HG03460 (cell line): ENCODE data around the gene RIPOR1.

ENCODE experiments used
- ATAC-seq: cut with Tn5 transposase; IDR thresholded peaks from one replicate; pipeline ENCODE4 v1.9.1; 2021; ENCODE audit not compliant: unreplicated experiment

Gene RIPOR1

DNA sequence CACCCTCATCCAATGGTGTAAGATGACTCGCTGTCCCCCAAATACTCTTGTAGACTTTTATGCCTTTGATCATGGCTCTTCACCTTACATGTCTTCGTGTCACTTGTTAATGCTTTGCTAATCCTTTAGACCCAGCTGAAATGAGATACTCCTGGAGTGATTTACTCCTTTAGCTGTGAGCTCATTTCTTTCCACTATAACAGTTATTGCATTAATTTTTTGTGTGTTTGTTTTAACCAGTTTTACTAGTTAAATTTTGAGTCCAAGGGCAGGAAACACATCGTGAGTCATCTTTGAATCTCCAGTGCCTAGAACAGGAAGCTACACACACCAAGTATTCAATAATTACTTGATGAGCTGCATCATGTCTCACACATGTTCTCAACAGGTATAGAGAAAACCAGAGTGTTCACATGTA lies 27.2 kb downstream of the RIPOR1 start:
- ATAC-seq: no peak

DNA sequence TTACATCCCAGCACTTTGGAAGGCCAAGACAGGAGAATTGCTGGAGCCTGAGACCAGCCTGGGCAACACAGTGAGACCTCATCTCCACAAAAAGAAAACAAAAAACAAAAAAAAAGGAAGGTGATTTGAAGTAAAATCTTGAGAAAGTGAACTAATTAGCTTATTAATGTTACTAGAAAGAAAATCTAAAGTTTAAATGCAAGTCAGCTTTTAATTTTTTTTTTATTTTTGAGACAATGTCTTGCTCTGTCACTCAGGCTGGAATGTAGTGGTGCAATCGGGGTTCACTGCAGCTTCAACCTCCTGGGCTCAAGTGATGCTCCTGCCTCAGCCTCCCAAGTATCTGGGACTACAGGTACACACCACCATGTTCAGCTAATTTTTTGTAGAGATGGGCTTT lies 30.2 kb downstream of the RIPOR1 start:
- ATAC-seq: no peak

DNA sequence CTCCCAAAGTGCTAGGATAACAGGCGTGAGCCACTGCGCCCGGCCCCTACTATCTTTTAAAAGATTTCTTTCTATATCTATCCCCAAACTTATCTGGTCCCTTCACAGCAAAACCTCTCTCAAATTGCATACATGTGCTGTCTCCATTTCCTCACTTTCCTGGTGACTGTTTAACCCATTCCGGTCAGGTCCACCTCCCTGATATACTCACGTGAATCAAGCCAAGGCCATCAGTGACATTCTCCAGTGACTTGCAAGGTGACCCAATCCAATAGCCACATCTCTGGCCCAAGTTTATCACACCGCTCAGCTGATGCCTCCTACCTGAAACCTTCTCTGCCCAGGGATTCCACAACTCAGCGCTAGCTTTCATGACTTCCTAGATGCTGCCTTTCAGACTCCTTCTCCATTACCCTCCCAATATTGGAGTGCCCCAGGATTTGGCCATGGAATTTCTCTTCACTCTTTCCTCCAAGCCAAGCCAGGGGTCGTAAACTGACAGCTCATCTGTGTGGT lies 32.3 kb downstream of the RIPOR1 start:
- no peak for ATAC-seq

DNA sequence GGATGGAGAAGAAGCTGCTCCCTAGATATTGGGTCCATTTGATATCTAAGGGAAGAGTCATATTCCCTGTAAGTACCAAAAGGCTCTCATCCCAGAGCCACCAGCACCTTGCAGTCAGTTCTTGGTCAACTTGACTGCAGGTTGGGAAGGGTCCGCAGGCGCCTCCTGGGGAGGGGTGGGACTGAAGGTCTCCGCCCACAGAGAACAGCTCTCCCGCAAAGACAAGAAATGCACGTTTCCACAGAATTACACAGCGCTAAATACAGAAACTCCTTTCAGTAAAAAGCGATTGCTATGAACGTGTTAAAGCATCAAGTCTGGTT lies 32.8 kb downstream of the RIPOR1 start:
- no peak for ATAC-seq

DNA sequence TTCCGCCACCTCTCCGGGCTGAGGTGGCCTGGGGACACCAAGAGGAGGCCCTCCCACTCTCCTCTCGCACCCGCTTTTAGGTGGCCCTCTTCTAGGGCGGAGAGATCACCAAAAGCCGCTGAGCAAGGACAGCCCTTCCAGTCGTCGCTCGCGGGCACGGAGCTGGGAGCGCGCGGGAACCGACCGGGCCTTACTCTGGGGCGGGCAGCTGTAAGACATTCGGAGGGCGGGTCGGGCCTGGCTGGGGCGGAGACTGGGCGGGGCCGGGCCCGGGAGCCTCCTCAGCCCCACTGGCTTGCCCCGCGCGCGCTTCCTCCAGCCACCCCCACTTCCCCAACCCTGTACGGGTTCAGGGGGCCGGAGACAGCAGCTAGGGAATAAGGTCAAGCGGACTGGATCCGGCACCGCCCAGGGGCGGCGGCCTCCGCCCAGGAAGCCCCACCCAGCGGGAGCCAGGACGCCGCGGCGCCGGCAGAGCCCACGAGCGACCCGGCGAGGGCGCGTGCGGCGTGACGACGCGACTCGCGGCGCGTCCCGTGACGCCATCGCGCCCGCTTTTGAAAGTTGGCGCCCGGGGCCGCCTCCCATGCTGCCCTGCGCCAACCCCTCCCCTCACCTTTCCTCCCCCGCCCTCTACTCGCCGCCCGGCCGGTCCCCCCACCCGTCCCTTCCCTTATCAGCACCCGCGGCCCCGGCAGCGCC lies 33.3 kb downstream of the RIPOR1 start:
- peak; percentile 76 for ATAC-seq

DNA sequence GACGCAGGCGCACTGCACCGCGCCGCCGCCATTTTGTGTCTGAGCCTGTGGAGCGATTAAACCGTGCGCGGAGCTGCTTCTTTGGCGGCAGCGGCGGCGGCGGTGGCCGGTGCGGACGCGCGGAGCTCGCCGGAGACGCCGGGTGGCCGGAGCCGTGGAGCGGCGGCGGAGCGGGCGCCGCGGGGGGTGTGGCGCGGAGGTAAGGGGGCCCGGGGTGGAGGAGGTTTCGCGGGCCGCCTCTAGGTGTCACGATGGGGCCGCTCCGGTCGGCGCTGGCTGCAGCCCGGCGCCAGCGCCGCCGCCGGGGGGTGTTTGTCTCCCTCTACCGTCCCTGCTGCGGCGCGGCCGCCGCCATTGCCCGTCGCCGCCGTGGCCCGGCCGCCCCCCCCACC lies 33.9 kb downstream of the RIPOR1 start, which contains the start of gene CTCF:
Gene CTCF (plus strand): TSS at position 1 of the 392 bp plus-strand sequence. CDS start 48,307 bp downstream, outside the sequence.
- peak; percentile 41 for ATAC-seq

DNA sequence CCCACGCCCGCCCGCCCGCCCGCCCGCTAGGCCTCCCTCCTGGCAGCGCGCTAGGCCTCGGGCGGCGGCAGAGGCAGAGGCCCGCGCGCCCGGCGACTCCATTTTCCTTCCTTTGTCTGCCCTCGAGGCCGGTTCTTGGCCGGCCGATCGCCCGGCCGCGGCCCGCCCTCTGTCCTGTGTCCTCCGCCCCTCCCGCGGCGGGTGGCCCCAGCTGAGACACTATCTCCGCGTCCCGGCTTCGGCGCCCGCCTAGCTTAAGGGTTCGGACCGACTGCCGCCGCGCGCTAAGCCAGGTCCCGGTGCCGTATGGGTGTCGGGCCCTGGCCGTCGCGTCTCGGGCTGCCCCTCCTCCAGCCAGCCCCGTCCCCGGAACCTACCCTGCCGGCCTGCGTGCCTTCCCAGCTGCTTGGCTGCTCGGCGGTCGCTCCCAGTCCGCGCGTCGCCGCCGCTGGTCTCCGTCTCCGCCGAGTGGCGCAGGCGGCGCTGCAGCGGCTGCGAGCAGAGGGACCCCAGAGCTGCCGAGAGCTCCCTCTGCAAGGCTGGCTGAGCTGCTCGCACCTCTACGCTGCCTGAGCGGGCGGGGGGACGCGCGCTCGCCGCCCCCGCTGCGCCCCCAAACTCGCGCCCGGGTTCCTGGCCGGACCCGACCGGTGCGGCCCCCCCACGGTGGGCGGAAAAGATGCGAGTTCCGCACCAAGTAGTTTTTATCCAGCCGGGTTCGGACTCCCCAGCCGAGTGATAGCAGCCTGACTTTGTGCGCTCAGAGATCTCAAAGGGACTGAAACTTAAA lies 34.5 kb downstream of the RIPOR1 start:
- peak; percentile 7 for ATAC-seq

DNA sequence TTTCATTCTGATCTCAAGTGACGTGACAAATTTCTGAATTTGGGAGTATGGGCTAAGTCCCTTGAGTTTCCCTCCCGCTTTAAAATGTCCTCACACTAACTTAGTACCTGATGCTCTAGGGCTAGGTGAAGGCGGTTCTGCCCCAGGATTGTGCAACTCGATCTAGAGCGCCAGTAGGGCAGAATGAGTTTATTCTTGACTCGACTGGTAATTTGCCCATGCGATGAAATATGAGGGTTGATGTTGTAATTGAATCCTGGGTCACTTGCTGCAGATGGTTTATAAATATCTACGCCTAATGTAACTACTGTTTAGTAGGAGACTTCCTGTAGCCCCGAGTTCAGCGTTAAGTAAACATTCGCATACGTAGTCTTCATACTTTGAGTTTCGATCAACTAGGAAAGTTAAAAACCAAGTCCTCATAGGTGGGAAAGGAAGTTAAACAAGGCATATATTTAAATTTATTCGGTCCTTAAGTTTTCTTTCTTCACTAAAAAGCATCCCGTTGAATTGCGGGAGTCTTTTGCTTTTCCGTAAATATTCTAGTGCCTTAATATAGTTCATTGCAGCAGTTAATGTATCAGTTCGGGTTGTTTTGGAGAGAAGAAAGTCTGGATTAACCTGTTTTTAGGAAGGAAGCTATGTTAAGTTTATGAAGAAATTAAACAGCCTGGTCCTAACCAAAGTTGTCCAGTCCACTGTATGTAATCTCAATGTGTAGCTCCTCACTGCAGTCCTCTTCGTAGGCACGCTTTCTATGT lies 35.3 kb downstream of the RIPOR1 start:
- no peak for ATAC-seq

DNA sequence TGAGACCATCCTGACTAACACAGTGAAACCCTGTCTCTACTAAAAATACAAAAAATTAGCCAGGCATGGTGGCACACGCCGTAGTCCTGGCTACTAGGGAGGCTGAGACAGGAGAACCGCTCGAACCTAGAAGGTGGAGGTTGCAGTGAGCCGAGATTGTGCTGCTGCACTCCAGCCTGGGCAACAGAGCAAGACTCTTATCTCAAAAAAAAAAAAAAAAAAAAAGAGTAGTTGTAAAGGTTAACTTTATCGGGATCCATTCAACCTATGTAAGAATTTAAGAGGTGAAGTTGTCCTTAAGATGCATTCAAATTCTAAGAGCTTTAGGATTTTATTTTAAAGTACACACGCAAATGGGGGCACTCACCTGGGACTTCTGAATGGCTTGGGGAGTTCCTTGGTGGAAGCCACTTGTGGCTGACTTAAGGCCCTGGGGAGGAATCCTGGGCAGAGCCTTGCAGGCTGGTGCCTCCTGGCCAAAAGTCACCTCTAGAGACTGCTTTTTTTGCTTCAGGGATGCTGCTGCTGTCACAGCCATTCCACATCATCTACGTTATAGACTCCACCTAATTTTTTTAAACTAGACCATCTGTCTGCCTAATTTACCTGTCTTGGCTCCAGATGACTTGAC lies 37.0 kb downstream of the RIPOR1 start:
- ATAC-seq: no peak

DNA sequence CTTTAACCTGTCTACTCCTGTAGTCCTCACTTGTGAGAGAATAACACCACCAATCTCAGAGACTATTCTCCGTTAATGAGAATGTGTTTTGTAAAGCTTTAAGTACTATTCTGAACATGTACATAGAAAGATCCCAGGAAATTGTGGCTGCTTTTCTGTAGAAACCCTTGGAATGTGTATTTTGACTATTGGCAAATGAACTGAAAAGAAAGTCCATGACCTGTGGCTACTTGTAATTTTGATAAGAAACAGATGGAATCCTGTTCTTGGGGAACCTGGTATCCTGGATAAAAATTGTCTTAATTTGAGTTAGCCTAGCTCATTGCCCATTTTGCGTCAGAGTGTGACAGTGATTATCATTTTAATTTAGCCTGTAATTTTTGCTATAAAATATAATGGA lies 42.8 kb downstream of the RIPOR1 start:
- no peak for ATAC-seq

DNA sequence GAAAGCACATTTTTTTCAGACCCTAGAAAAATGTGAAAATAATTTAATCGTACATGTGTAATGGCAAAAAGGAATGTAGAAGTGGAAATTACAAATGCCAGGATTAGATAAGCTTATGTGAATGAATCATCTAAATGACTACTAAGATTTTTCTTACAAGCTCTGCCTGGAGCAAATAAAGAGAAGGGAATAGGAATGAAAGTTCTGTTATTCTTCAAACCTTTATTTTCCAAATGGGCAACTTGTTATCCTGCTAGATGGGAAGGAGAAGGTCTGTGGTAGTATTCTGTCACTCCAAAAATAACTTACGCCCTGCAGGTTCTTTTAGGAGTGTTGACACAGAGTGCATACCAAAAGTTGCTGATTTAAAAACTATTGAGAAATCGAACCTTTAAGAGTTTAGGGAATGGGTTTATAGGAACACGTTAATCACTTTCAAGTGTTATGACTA lies 43.4 kb downstream of the RIPOR1 start:
- ATAC-seq: no peak

DNA sequence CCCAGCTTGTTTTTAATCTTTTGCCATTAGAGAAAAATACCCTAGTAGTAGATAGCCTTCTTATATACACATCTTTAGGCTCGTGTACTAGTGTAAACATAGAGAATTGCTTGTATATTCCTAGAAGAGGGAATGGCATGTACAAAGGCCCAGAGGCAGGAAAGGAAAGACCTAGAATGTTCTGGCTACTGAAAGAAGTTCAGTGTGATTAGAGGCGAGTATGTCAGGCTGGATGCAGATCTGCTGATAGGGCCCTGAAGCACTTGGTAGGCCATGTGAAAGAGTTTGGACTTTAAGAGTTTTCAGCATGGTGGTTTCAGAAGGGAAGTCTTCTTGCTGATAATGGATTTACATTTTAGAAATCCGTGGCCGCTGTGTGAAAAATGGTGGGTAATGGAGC lies 51.1 kb downstream of the RIPOR1 start:
- ATAC-seq: no peak

DNA sequence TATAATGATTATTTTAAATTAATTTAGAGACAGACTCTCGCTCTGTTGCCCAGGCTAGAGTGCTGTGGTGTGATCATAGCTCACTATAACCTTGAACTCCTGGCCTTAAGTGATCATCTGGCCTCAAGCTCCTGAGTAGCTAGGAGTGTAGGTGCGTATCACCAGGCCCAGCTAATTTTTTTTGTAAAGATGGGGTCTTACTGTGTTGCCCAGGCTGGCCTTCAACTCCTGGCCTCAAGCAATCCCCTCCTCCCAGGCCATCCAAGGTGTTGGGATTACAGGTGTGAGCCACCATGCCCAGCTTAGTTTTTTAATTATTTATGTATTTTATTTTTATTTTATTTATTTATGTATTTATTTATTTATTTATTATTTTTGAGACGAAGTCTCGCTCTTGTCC lies 51.6 kb downstream of the RIPOR1 start:
- ATAC-seq: no peak

DNA sequence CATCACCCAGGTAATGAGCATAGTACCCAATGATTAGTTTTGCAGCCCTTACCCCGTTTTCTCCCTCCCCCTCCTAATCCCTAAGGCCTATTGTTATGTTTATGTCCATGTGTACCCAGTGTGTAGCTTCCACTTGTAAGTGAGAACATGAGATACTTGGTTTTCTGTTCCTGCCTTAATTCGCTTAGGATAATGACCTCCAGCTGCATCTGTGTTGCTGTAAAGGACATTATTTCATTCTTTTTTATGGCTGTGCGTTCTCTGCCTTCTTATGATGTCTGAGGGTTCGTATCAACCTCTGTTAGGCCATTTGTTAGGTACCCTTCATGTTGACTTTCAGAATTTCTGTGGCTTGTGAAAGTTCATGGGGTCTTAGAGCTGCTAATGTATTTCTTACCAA lies 64.7 kb downstream of the RIPOR1 start:
- ATAC-seq: no peak

DNA sequence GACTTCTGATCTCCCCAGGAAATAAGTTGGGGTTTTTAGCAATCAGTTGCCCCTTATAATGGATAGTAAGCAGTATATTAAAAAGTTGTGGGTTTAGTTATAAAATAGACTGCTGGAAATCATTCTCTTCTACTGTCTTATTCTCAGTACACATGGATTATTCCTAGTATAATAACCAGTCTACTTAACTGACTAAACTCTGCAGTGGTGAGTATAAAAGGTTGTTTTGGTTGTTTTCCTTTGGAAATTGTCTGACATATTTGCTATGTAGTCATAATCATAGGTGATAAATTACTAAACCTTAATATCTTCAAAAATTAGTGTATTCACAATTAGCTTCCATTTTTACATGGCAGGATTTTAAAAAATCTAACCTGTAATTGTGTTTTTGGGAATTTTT lies 65.1 kb downstream of the RIPOR1 start:
- ATAC-seq: no peak

DNA sequence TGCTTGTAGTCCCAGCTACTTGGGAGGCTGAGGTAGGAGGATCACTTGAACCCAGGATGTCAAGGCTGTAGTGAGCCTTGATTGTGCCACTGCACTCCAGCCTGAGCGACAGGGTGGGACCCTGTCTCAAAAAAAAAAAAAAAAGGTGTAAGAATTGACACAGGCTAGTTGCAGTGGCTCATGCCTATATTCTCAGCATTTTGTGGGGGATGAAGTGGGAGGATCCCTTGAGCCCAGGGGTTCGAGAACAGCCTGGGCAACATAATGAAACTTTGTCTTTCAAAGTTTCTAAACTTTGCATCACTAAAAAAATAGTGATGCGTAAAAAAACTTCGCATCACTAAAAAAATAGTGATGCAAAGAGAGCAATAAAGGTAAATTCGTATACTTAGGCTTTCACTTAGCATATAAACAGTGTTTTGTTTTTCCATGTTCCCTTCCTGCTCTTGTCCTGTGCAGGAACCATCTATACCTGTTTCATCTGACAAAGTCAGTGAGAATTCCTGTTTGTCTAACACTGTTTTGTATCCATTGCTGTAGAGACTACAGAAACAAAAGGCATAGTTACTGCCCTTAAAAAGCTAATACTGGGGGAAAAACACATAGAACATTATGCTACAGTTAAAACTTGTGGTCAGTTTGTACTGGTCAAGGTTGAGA lies 65.8 kb downstream of the RIPOR1 start:
- ATAC-seq: no peak

DNA sequence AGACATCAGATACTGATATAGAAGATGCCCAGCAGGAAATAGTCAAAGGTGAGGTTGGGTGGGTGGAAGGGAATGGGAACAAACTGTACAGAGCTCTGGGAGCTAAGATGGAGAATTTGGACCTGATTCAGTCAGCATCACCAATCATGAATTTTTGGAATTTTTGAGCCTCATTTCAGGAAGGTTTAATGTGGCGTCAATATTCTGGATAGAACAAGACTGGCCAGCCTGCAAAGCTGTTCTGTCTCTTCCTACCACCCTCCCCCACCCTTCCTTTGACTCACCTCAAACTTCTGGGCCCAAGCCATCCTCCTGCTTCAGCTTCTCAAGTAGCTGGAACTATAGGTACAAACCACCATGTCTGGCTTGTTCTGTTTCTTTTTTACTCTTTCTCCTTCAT lies 66.3 kb downstream of the RIPOR1 start:
- no peak for ATAC-seq
